OCI-LY7 (cell line): ENCODE measurements around the gene SH3BP1.

ENCODE experiments used
- CTCF ChIP-seq: fragments of 200-600 bp; sonication (generic); conservative IDR thresholded peaks from 2 replicates; pipeline ENCODE4 v1.5.1; 2014; ENCODE audit warnings: mild to moderate bottlenecking, antibody characterized with exemption, low read length, moderate library complexity, mixed read lengths
- EZH2phosphoT487 ChIP-seq: fragments of 200-600 bp; sonication (generic); IDR thresholded peaks from 2 replicates; pipeline ENCODE4 v1.6.1; 2018; ENCODE audit warnings: low read depth, borderline replicate concordance, mild to moderate bottlenecking, mixed run types, antibody characterized with exemption, low read length, moderate library complexity, mixed read lengths

- TF ChIP-seq CTCF = no peak
- no peak for TF ChIP-seq EZH2phosphoT487
Observed at GRCh38 chr22:37619991-37620390, 19.5 kb upstream of the SH3BP1 start.
